Peyer's patch (tissue), 4 donors: ENCODE measurements around the gene ANTKMT.

ENCODE experiments used
- POLR2A ChIP-seq, 2 donors: fragments of 450-650 bp; IDR thresholded peaks; one replicate each; pipeline ENCODE4 v1.5.1; 2017; ENCODE audit warnings: antibody characterized with exemption in 2 of 2, mild to moderate bottlenecking in 2 of 2, moderate library complexity in 2 of 2
- TF ChIP-seq, protein P1 (sequence below), 6 experiments: fragments of 450-650 bp in 4 of 6; fragments of 200-600 bp in 2 of 6; sonication (generic) in 1 of 6; IDR thresholded peaks; one replicate each; pipeline ENCODE4 v1.5.1; 2017 to 2019; ENCODE audit warnings: antibody characterized with exemption in 6 of 6, mild to moderate bottlenecking in 3 of 6, moderate library complexity in 1 of 6

DNA sequence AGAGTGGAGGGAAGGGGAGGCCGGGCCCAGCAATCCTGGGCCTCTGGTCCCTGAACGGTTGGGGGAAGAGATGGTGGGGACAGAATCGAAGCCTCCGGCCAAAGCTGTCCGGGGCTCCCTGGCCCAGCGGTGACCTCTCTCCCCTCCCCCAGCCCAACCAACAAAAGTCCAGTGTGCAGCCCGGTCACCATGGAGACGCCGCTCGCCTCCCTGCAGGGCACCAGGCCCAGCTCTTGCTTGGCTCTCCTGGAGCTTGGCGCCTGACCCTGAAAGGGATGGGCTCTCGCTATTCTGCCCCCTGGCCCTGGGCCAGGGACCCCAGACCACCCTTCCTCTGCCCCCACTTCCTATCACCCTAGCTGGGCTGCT lies 4.8 kb upstream of the ANTKMT start:
- TF ChIP-seq, protein P1, sequence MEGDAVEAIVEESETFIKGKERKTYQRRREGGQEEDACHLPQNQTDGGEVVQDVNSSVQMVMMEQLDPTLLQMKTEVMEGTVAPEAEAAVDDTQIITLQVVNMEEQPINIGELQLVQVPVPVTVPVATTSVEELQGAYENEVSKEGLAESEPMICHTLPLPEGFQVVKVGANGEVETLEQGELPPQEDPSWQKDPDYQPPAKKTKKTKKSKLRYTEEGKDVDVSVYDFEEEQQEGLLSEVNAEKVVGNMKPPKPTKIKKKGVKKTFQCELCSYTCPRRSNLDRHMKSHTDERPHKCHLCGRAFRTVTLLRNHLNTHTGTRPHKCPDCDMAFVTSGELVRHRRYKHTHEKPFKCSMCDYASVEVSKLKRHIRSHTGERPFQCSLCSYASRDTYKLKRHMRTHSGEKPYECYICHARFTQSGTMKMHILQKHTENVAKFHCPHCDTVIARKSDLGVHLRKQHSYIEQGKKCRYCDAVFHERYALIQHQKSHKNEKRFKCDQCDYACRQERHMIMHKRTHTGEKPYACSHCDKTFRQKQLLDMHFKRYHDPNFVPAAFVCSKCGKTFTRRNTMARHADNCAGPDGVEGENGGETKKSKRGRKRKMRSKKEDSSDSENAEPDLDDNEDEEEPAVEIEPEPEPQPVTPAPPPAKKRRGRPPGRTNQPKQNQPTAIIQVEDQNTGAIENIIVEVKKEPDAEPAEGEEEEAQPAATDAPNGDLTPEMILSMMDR (IDR thresholded peaks at IDR 0.05), result no peak
- TF ChIP-seq POLR2A (IDR thresholded peaks at IDR 0.05), result no peak
